Measurements from ENCODE around the gene KIRREL3. TPM values are rescaled to one million over a fixed set of nuclear protein-coding genes. Genes with fewer than 3 reads are reported as not detected.

The KIRREL3 gene
- polyA plus RNA-seq, 1 experiment, result 2.3 TPM

DNA sequence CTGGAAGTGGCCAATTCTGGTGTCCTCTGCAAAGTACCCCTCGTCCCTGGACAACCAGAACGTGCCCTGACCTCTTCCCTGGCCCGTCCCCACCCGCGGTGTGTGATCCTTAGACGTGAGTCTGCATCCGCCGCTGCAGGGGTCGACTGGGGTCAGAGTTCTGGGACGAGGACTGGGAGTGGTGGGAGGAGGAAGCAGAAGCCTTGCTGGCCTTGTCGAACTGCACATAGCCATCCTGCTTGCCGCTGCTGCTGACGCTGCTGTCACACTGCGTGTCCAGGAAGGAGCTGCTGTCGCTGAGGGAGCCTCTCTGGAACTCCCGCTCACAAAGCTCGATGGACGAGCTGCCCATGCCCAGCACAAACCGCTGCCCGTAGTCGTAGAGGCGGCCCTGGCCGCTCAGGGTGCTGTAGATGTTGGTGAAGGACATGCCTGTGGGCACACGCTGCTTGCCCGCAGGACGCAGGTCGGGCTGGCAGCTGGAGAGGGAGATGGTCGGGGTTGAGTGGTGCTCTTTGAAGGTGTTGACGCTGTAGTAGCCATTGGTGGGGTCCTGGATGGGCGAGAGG, 576.0 kb downstream of the KIRREL3 start:
- CTCF ChIA-PET, result no interaction called here
- no peak for TF ChIP-seq CTCF (IDR thresholded peaks at IDR 0.05; ENCODE audit: low read depth, low read length)
- H3K27ac ChIP-seq (ENCODE audit: low read depth, low read length), result no peak overlapping the region

GRCh38 chr11:126423743-126424142, 576.8 kb downstream of the KIRREL3 start:
- H3K9me3 ChIP-seq (ENCODE audit: control insufficient read depth, insufficient read depth, low read length), result no peaks in the 10 kb centered on the region
- ChIA-PET POLR2A (no interaction called here), CTCF (no interaction called here)
- no peaks in the 10 kb centered on the region for H3K27me3 ChIP-seq (ENCODE audit: control insufficient read depth, insufficient read depth, low read length)
- DNase-seq (ENCODE audit: low read depth, low spot score), result no peak
- TF ChIP-seq CTCF (IDR thresholded peaks at IDR 0.05; ENCODE audit: low read depth, low read length), result no peak
- H3K4me3 ChIP-seq (ENCODE audit: low read depth, low read length), result no peak overlapping the region
- H3K27ac ChIP-seq (ENCODE audit: low read depth, low read length), result no peak overlapping the region

More for the DNA sequence above, 576.0 kb downstream of the KIRREL3 start:
- H3K27me3 ChIP-seq (ENCODE audit: control insufficient read depth, insufficient read depth, low read length), result no peaks in the 10 kb centered on the region
- no peaks in the 10 kb centered on the region for H3K9me3 ChIP-seq (ENCODE audit: control insufficient read depth, insufficient read depth, low read length)
- H3K4me3 ChIP-seq (ENCODE audit: low read depth, low read length), result no peak overlapping the region
- POLR2A ChIA-PET, result interaction anchor here (0.5 kb wide), 1 partner anchor 125 kb away, joined by 3 read pairs; no protein-coding TSS in a partner anchor
- no peak for DNase-seq (ENCODE audit: low read depth, low spot score)

DNA sequence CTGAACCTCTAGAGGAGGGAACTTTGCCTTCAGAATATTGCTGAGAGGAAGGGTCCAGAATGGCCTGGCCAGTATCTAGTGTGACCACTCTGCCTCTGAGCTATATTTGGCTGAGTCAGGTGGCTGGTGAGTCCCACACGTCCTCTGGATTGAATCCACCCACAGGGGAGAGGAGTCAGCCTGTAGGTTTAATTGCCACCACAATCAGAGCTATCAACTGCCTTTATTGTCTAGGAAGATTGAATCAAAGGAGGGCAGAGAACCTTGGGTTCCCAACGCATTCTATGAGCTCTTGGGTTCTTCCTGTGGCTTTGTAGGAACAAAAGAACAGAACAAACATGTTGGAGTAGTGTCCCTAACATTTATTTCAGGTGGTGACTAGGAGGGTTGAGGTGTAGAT, 577.4 kb downstream of the KIRREL3 start:
- POLR2A ChIA-PET, result no interaction called here
- Histone ChIP-seq H3K27me3 (ENCODE audit: control insufficient read depth, insufficient read depth, low read length) (no peaks in the 10 kb centered on the region), H3K27ac (ENCODE audit: low read depth, low read length) (no peak overlapping the region), H3K9me3 (ENCODE audit: control insufficient read depth, insufficient read depth, low read length) (no peaks in the 10 kb centered on the region), H3K4me3 (ENCODE audit: low read depth, low read length) (no peak overlapping the region)
- CTCF ChIA-PET, result no interaction called here
- no peak for TF ChIP-seq CTCF (IDR thresholded peaks at IDR 0.05; ENCODE audit: low read depth, low read length)
- DNase-seq (ENCODE audit: low read depth, low spot score), result no peak

DNA sequence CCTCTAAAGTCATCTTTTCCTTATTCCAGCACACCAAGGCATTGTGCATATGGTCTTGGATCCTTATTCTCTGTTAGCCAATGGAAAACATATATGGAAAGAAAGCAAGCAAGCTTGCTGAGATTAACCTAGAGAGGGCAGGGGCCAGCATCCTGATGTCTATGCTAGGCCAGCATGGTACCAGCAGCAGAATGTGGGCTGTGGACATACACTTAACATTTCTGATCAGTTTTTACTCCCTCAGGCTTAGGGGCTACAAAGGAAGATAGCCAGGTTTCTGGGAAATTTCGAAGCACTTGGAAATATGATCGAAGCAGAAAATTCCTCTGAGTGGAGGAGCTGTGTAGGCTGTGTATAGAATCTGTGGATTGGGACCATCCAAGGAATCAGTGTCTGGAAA, 578.1 kb downstream of the KIRREL3 start:
- no peak for TF ChIP-seq CTCF (IDR thresholded peaks at IDR 0.05; ENCODE audit: low read depth, low read length)
- ChIA-PET POLR2A (interaction anchor here (1.2 kb wide), 2 partner anchors 8 to 118 kb away, joined by 3 to 4 read pairs; partner anchors contain the start of gene DCPS), CTCF (no interaction called here)
- Histone ChIP-seq H3K4me3 (ENCODE audit: low read depth, low read length) (no peak overlapping the region), H3K27ac (ENCODE audit: low read depth, low read length) (no peak overlapping the region), H3K9me3 (ENCODE audit: control insufficient read depth, insufficient read depth, low read length) (no peaks in the 10 kb centered on the region), H3K27me3 (ENCODE audit: control insufficient read depth, insufficient read depth, low read length) (no peaks in the 10 kb centered on the region)
- no peak for DNase-seq (ENCODE audit: low read depth, low spot score)

DNA sequence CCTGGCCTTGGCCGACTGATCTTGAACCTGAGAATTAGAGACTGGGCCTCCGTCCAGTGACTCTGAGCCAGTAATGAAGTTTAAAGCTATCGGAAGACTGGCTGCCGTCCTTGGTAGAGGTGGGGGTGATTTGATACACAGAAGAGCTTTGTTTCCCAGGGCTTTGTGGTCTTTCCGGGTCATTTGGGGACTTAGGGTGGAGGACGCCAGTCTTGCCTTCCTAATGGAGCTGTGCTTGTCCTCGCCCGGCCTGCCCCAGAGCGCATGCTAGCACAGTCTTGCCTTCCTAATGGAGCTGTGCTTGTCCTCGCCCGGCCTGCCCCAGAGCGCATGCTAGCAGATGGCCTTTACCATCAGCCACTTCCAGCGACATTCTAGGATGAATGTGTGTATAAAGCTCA, 579.3 kb downstream of the KIRREL3 start:
- no peak for DNase-seq (ENCODE audit: low read depth, low spot score)
- TF ChIP-seq CTCF (IDR thresholded peaks at IDR 0.05; ENCODE audit: low read depth, low read length), result no peak
- ChIA-PET CTCF (interaction anchor here (1.0 to 5.9 kb wide), 4 partner anchors 20 to 569 kb away, joined by 3 to 41 read pairs (median 22); no protein-coding TSS in a partner anchor), POLR2A (interaction anchor here (1.2 kb wide), 2 partner anchors 9 to 117 kb away, joined by 3 to 4 read pairs; partner anchors contain the start of gene DCPS)
- no peak overlapping the region for H3K4me3 ChIP-seq (ENCODE audit: low read depth, low read length)
- no peak overlapping the region for H3K27ac ChIP-seq (ENCODE audit: low read depth, low read length)
- H3K9me3 ChIP-seq (ENCODE audit: control insufficient read depth, insufficient read depth, low read length), result no peaks in the 10 kb centered on the region
- no peaks in the 10 kb centered on the region for H3K27me3 ChIP-seq (ENCODE audit: control insufficient read depth, insufficient read depth, low read length)
